Epithelial cell of proximal tubule (primary cell): ENCODE data around the gene ANXA2. TPM values are rescaled to one million over a fixed set of nuclear protein-coding genes. Genes with fewer than 3 reads are reported as not detected.

Experiments
- DNase-seq: peaks from one replicate; pipeline ENCODE4 v3.0.0-alpha.2; 2011; ENCODE audit warnings: low read depth
- H3K4me3 ChIP-seq: 2 replicates; pipeline ENCODE4 v1.5.1; 2011; ENCODE audit warnings: low read depth, mild to moderate bottlenecking, low read length
- total RNA-seq: library from RNA; depleted of rRNA; stranded (reverse); fragments of >200 nt; gene quantifications from 2 replicates; pipeline ENCODE4 v1.2.3, GENCODE V29; 2015
- TF ChIP-seq, protein P1 (sequence below): conservative IDR thresholded peaks from 2 replicates; pipeline ENCODE4 v1.5.1; 2012; ENCODE audit warnings: low read depth, mild to moderate bottlenecking, low read length

ANXA2 gene
- total RNA-seq, 1 donor from 2014 or later = 2,958 TPM

DNA sequence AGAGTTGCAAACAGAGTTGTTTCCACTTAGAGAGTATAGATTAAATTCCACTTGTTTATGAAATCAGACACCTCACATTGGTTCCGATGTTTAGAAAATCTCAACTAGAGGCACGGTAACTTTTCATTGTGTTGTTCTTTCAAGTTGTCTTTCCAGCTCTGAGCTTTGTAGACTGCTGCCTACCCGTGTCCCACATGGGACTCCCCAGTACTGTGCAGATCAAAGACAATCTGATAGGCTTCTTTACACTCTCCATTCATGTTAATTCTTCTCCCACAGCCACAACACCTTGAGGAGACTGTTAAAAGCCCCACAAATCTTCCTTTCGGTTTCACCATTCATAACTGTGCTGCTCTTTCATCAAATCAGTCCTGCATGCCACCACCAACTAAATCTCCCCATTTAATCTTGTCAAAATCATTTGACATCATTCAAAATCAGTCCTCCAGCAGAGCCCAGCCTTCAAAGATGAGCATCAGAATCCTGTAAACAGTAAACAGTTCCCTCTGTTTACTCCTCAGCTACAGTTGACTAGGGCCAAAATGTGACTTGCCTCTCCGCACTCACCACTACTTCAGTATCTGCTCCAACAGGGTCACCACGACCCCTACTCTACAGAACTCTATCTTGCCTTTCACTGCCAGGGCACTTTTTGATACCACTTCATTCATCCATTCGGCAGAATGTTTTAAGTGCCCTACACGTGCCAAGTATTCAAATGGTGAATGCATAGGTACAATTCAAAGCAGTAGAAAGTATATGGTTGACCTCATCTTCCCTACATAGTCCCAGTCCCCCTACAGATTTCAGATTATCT, 8.3 kb downstream of the ANXA2 start:
- peak overlapping the region; percentile 6 for H3K4me3 ChIP-seq
- DNase-seq = no peak
- TF ChIP-seq, protein P1, sequence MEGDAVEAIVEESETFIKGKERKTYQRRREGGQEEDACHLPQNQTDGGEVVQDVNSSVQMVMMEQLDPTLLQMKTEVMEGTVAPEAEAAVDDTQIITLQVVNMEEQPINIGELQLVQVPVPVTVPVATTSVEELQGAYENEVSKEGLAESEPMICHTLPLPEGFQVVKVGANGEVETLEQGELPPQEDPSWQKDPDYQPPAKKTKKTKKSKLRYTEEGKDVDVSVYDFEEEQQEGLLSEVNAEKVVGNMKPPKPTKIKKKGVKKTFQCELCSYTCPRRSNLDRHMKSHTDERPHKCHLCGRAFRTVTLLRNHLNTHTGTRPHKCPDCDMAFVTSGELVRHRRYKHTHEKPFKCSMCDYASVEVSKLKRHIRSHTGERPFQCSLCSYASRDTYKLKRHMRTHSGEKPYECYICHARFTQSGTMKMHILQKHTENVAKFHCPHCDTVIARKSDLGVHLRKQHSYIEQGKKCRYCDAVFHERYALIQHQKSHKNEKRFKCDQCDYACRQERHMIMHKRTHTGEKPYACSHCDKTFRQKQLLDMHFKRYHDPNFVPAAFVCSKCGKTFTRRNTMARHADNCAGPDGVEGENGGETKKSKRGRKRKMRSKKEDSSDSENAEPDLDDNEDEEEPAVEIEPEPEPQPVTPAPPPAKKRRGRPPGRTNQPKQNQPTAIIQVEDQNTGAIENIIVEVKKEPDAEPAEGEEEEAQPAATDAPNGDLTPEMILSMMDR = no peak

DNA sequence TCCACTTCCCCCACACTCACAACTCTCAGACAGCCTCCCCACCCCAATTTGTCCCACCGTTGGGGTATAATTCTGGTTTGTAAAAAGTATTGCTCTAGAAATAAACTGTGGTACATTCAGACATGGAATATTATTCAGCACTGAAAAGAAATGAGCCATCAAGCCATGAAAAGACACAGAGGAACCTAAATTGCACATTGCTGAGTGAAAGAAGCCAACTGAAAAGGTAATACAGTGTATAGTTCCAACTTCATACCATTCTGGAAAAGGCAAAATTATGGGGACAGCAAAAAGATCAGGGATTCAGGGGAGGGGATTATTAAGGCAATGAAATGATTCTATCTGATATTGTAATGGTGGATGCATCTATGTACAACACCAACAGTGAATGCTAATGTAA, 10.5 kb downstream of the ANXA2 start:
- no peak for DNase-seq
- TF ChIP-seq, protein P1 = no peak
- H3K4me3 ChIP-seq = no peak overlapping the region

GRCh38 chr15:60386615-60387014, 11.2 kb downstream of the ANXA2 start:
- TF ChIP-seq, protein P1 = no peak
- H3K4me3 ChIP-seq = no peak overlapping the region
- no peak for DNase-seq

GRCh38 chr15:60385620-60386552, 11.9 kb downstream of the ANXA2 start:
- H3K4me3 ChIP-seq = no peak overlapping the region
- TF ChIP-seq, protein P1 = no peak
- DNase-seq = no peak

- TF ChIP-seq, protein P1 = no peak
- H3K4me3 ChIP-seq = no peak overlapping the region
- DNase-seq = no peak
These were observed 13.2 kb downstream of the ANXA2 start for GRCh38 chr15:60384526-60385126.

DNA sequence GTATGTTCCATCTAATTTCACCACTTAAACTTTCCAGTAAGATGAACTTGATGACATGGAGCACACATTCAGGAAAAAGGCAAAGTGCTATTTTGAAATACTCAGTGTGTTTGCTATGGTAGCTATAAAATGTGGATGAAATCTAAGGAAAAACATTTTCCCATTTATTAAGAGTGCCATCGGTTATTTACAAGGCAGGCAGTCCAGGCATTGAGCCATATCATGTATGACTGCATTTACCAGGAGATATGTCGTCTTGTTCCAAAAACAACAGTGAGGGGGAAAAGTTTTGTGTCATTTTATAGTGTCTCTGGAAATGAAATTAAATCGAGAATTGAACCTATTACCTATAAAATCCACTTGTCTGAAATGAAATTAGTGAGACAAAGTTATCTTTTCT, 13.7 kb downstream of the ANXA2 start:
- H3K4me3 ChIP-seq = no peak overlapping the region
- TF ChIP-seq, protein P1 = no peak
- no peak for DNase-seq
